Activated B cell treated with CpG ODN at 0.5 μM for 24 hours (primary cell): ENCODE results near the gene EEF1A2. TPM values are rescaled to one million over a fixed set of nuclear protein-coding genes. Genes with fewer than 3 reads are reported as not detected.

ENCODE experiments used
- ATAC-seq: fragments of 200-7000 bp; cut with Tn5 transposase; one replicate; pipeline ENCODE4 v1.10.0; 2021; ENCODE audit warnings: low read depth, mild to moderate bottlenecking, moderate library complexity
- CTCF ChIA-PET: fragments of 350-600 bp; sonication (Branson Sonifier 250); formaldehyde crosslinking; loops from one replicate; lab custom pipeline; 2021; ENCODE audit warnings: antibody characterized with exemption; lab: Charles Lee
- POLR2A ChIA-PET: fragments of 350-600 bp; sonication (Branson Sonifier 250); formaldehyde crosslinking; loops from one replicate; lab custom pipeline; 2021; ENCODE audit warnings: antibody characterized with exemption; lab: Charles Lee
- DNase-seq: peaks from one replicate; pipeline ENCODE4 v3.0.0; 2022
- H3K27ac Mint-ChIP-seq: one replicate; pipeline ENCODE4 v1.8.0; 2020; ENCODE audit warnings: mixed read lengths
- H3K27me3 Mint-ChIP-seq: one replicate; pipeline ENCODE4 v1.8.0; 2021; ENCODE audit warnings: mixed read lengths
- H3K36me3 Mint-ChIP-seq: one replicate; pipeline ENCODE4 v1.8.0; 2021; ENCODE audit warnings: low read depth, mixed read lengths
- H3K4me1 Mint-ChIP-seq: one replicate; pipeline ENCODE4 v1.8.0; 2021; ENCODE audit warnings: mixed read lengths
- H3K4me3 Mint-ChIP-seq: one replicate; pipeline ENCODE4 v1.8.0; 2020; ENCODE audit warnings: mild to moderate bottlenecking, mixed read lengths
- H3K9me3 Mint-ChIP-seq: one replicate; pipeline ENCODE4 v1.8.0; 2020; ENCODE audit warnings: mixed read lengths
- intact Hi-C: fragments of 100-400 bp; cut with micrococcal nuclease; formaldehyde crosslinking; loops from one replicate; pipeline ENCODE4 v1.15.1; 2024
- total RNA-seq: library from RNA; stranded (reverse); gene quantifications from 2 replicates; pipeline ENCODE4 v1.2.3, GENCODE V29; 2022
- TF ChIP-seq, protein P1 (sequence below): fragments of 200-600 bp; IDR thresholded peaks from one replicate; pipeline ENCODE4 v1.8.0; 2022; ENCODE audit warnings: antibody characterized with exemption, mild to moderate bottlenecking

EEF1A2 gene
- total RNA-seq, 1 donor from 2014 or later = 1.6 TPM

- peak overlapping the region; percentile 80 for H3K27ac Mint-ChIP-seq
- TF ChIP-seq, protein P1, sequence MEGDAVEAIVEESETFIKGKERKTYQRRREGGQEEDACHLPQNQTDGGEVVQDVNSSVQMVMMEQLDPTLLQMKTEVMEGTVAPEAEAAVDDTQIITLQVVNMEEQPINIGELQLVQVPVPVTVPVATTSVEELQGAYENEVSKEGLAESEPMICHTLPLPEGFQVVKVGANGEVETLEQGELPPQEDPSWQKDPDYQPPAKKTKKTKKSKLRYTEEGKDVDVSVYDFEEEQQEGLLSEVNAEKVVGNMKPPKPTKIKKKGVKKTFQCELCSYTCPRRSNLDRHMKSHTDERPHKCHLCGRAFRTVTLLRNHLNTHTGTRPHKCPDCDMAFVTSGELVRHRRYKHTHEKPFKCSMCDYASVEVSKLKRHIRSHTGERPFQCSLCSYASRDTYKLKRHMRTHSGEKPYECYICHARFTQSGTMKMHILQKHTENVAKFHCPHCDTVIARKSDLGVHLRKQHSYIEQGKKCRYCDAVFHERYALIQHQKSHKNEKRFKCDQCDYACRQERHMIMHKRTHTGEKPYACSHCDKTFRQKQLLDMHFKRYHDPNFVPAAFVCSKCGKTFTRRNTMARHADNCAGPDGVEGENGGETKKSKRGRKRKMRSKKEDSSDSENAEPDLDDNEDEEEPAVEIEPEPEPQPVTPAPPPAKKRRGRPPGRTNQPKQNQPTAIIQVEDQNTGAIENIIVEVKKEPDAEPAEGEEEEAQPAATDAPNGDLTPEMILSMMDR = peak; percentile 23
- H3K27me3 Mint-ChIP-seq = no peaks in the 10 kb centered on the region
- H3K36me3 Mint-ChIP-seq = no peaks in the 10 kb centered on the region
- peak overlapping the region; percentile 80 for H3K4me3 Mint-ChIP-seq
- H3K4me1 Mint-ChIP-seq = peaks cover 27% of the 10 kb centered on the region
- ChIA-PET CTCF (interaction anchor here (0.6 to 3.1 kb wide), 30 partner anchors 14 to 583 kb away, joined by 3 to 27 read pairs (median 4); partner anchors contain the start of genes ARFRP1, GMEB2, HELZ2 and LIME1), POLR2A (interaction anchor here (0.5 to 10.6 kb wide), 33 partner anchors 8 to 590 kb away, joined by 3 to 179 read pairs (median 5); partner anchors contain the start of genes ARFRP1, FNDC11, GMEB2 and HELZ2)
- no peaks in the 10 kb centered on the region for H3K9me3 Mint-ChIP-seq
- DNase-seq (peak; percentile 93), ATAC-seq (peak; percentile 86)
- intact Hi-C loops = loop anchor here (1.0 to 5.0 kb wide), 15 partner anchors 16 to 520 kb away; partner anchors contain the start of genes ARFRP1, C20orf204, DNAJC5 and LIME1
Observed at GRCh38 chr20:63537525-63538203, 38.8 kb upstream of the EEF1A2 start.

GRCh38 chr20:63536997-63537524 is 38.2 kb upstream of the EEF1A2 start, which contains the start of gene PTK6:
PTK6 (minus strand) TSS chr20:63537376; CDS start chr20:63537314, 62 bp downstream.
- ATAC-seq (peak; percentile 5), DNase-seq (no peak)
- ChIA-PET CTCF (interaction anchor here (0.6 to 3.1 kb wide), 30 partner anchors 14 to 584 kb away, joined by 3 to 27 read pairs (median 4); partner anchors contain the start of genes ARFRP1, GMEB2, HELZ2 and LIME1), POLR2A (interaction anchor here (0.6 to 10.6 kb wide), 27 partner anchors 9 to 589 kb away, joined by 3 to 179 read pairs (median 9); partner anchors contain the start of genes ARFRP1, FNDC11, GMEB2 and HELZ2)
- H3K9me3 Mint-ChIP-seq = no peaks in the 10 kb centered on the region
- intact Hi-C loops = loop anchor here (1.0 to 5.0 kb wide), 7 partner anchors 17 to 520 kb away; partner anchors contain the start of genes C20orf204, DNAJC5, LIME1 and PPDPF
- peak within 1 kb of the TSS; percentile 80 for H3K4me3 Mint-ChIP-seq
- TF ChIP-seq, protein P1 = no peak
- H3K36me3 Mint-ChIP-seq = no peaks in the 10 kb centered on the region
- peak within 1 kb of the TSS; percentile 80 for H3K27ac Mint-ChIP-seq
- peaks cover 22% of the 10 kb centered on the region for H3K4me1 Mint-ChIP-seq
- H3K27me3 Mint-ChIP-seq = no peaks in the 10 kb centered on the region

DNA sequence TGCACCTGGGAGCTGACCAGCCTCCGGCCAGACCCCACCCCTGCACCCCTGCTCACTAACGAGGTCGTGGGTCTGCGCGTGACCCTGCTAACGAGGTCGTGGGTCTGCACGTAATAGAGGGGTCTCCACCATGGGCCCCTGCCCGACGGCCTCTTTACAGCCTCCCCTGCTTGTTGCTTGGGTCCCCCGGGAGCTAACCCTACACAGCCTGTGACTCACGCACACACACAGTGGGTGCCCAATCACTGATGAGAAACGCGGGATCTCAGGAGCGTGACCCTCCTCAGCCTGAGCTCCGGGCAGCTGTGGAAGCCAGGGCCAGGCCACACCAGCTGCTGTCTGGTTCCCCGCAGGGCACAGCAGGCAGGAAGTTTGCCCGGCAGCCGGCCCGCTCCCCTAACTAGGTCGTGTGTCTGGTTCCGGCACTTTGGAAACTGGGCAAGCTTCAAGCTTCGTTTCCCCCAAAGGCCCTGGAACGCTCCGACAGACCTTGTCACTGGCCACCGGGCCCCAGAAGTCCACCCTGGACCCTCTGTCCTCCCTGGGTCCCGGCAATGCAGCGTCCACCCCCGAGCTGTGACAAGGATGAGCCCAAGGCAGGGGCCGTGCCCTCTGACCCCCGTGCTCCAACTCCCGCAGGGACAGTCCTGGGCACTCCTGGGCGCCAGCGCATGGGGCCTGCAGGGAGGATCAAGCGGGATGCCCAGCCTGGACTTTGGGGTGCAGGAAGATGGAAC is 37.5 kb upstream of the EEF1A2 start:
- POLR2A ChIA-PET = interaction anchor here (1.1 to 10.6 kb wide), 17 partner anchors 8 to 420 kb away, joined by 3 to 179 read pairs (median 12); partner anchors contain the start of genes ARFRP1, FNDC11, GMEB2 and HELZ2
- Mint-ChIP-seq H3K27ac (no peak overlapping the region), H3K36me3 (no peaks in the 10 kb centered on the region), H3K4me1 (peaks cover 20% of the 10 kb centered on the region), H3K9me3 (no peaks in the 10 kb centered on the region), H3K4me3 (no peak overlapping the region), H3K27me3 (no peaks in the 10 kb centered on the region)
- CTCF ChIA-PET = interaction anchor here (0.8 to 3.1 kb wide), 6 partner anchors 15 to 438 kb away, joined by 3 to 27 read pairs (median 4); no protein-coding TSS in a partner anchor
- no peak for ATAC-seq
- TF ChIP-seq, protein P1 = no peak
- DNase-seq = no peak
- intact Hi-C loops = loop anchor here (5.0 kb wide), 3 partner anchors 201 to 521 kb away; partner anchors contain the start of genes C20orf204, LIME1 and SLC2A4RG

DNA sequence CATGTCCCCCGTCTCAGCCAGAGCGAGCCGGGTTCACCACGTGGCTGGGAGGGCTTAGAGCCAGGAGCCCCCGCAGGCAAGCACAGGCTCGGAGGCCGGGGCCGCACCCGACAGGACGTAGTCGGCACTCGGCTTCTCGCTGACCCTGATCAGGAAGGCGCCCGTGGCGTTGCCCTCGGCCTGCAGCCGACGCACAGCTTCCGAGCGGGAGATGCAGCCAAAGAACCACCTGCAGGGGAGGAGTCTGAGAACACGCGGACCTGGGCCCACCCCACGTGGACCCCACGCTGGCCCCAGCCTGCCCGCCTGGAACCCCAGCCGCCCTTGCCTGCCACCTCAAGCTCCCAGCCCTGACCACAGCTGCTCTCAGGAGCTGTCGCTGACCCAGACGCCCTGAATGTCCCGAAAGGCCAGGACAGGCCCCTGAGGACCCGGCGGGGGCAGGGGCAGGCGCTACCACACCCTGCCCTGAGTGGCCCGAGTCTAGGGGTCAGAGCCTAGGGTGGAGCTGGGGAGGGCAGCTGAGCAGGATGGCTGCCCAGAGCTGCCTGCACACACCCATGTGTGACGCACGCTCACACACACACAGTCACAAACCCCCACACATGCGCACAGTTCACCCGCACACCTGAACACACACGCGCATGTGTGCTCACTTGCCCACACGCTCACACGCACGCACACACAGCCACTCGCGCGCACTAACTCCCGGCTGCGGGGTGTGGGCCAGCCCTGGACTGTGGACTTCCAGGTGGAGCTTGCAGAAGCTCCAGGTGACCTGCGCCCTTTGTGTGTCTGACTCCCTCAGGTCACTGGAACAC is 36.2 kb upstream of the EEF1A2 start:
- Mint-ChIP-seq H3K9me3 (no peaks in the 10 kb centered on the region), H3K4me3 (no peak overlapping the region)
- intact Hi-C loops = loop anchor here (5.0 kb wide), 3 partner anchors 202 to 522 kb away; partner anchors contain the start of genes C20orf204, LIME1 and SLC2A4RG

More for the DNA sequence above, 36.2 kb upstream of the EEF1A2 start:
- TF ChIP-seq, protein P1 = no peak
- CTCF ChIA-PET = no interaction called here
- Mint-ChIP-seq H3K27ac (no peak overlapping the region), H3K27me3 (no peaks in the 10 kb centered on the region), H3K36me3 (no peaks in the 10 kb centered on the region), H3K4me1 (peaks cover 18% of the 10 kb centered on the region)
- ATAC-seq (no peak), DNase-seq (peak; percentile 23)
- POLR2A ChIA-PET = interaction anchor here (10.6 kb wide), 1 partner anchor 13 kb away, joined by 179 read pairs; the partner anchor contains the start of gene PPDPF
